GM12874 (cell line): ENCODE measurements around the gene CFAP20DC.

Experiments
- TF ChIP-seq, protein P1 (sequence below): IDR thresholded peaks from 2 replicates; pipeline ENCODE4 v1.5.1; 2011; ENCODE audit warnings: low read depth, mild to moderate bottlenecking, control low read depth, low read length, moderate library complexity; ENCODE audit not compliant: insufficient read depth

CFAP20DC gene

DNA sequence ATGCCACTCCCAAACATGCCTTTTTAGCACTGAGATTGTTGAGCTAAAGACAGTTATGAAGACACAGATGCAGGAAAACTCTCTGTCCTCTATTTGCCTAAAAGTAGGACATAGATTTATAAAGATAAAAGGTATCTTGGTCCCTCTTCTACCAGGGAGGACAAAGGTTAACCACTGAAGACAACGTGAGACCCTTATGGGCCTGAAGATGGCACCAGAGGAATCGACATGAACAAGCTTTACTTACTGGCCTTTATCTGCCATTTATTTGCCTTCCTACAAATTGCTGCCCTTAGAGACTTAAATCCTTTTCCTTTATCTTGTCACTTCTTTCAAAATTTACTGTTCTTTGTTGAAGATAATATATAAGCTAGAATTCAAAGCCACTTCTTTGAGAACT lies 273.6 kb downstream of the CFAP20DC start:
- TF ChIP-seq, protein P1, sequence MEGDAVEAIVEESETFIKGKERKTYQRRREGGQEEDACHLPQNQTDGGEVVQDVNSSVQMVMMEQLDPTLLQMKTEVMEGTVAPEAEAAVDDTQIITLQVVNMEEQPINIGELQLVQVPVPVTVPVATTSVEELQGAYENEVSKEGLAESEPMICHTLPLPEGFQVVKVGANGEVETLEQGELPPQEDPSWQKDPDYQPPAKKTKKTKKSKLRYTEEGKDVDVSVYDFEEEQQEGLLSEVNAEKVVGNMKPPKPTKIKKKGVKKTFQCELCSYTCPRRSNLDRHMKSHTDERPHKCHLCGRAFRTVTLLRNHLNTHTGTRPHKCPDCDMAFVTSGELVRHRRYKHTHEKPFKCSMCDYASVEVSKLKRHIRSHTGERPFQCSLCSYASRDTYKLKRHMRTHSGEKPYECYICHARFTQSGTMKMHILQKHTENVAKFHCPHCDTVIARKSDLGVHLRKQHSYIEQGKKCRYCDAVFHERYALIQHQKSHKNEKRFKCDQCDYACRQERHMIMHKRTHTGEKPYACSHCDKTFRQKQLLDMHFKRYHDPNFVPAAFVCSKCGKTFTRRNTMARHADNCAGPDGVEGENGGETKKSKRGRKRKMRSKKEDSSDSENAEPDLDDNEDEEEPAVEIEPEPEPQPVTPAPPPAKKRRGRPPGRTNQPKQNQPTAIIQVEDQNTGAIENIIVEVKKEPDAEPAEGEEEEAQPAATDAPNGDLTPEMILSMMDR = no peak

DNA sequence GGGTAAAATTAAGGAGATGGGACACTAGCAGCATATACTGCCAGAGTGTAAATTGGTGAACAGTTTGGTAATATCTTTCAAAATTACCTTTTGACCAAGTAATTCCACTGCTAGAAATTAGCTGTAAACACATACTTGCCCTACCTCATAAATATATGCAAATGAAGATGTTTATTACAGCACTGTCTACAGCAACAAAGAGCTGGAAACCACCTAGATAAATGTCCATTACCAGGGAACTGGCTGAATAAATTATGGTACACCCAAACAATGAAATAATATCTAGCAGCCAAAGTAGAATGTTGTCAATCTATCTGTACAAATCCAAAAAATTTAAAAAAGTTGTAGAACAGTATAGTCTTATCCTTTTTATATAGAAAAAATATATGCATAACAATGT lies 277.4 kb downstream of the CFAP20DC start:
- TF ChIP-seq, protein P1 = no peak

- TF ChIP-seq, protein P1 = no peak
Measured at GRCh38 chr3:58769065-58769464, 280.8 kb downstream of the CFAP20DC start.

- TF ChIP-seq, protein P1 = no peak
Measured at GRCh38 chr3:58766587-58767282, 283.1 kb downstream of the CFAP20DC start.

DNA sequence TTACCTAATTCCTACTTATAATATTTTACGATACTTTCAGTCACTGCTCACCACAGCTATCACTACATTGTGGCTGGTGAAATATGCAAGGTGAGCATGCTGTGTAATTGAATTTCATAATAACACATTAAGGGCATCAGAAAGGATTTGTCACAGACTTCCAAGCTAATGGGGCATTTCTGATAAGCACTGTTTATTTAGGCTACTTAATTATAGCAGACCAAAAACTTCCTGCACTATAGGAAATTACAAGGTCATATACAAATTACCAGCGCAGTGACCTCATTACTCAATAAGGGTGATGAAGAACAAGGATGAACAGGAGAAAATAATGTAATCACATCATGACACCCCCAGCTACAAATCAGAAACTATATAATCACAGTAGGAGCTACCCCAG lies 294.7 kb downstream of the CFAP20DC start:
- TF ChIP-seq, protein P1 = no peak

GRCh38 chr3:58754074-58754473 lies 295.8 kb downstream of the CFAP20DC start:
- TF ChIP-seq, protein P1 = no peak

- TF ChIP-seq, protein P1 = no peak
Measured at GRCh38 chr3:58751882-58752567, 297.8 kb downstream of the CFAP20DC start.
